H1 (cell line): ENCODE data around the gene ANXA3. TPM values are rescaled to one million over a fixed set of nuclear protein-coding genes. Genes with fewer than 3 reads are reported as not detected.

Experiments
- HDAC6 ChIP-seq: IDR thresholded peaks from one replicate; pipeline ENCODE4 v1.7.1; 2012; ENCODE audit warnings: low read depth, mild to moderate bottlenecking, inconsistent platforms, low read length, moderate library complexity
- polyA plus RNA-seq, 7 experiments: library from polyadenylated mRNA; depleted of rRNA in 3 of 7; stranded (reverse) in 5 of 7; unstranded in 2 of 7; fragments of >200 nt in 5 of 7; fragments of 200-250 nt in 2 of 7; gene quantifications; 1 replicate in 5 of 7; 2 replicates in 1 of 7; 4 replicates in 1 of 7; pipeline versions ENCODE4 v1.2.1 to v1.2.3, GENCODE V29; 2011 to 2013; ENCODE audit warnings: missing spikeins in 2 of 7, mixed read lengths in 2 of 7
- total RNA-seq: library from RNA; stranded (reverse); fragmentation: NEBNext Ultra II Directional; extraction: Animal tissue kit (Norgen Biotek cat#: 25700); gene quantifications from 2 replicates; pipeline ENCODE4 v1.2.1, GENCODE V29; 2021

Gene ANXA3
- total and polyA plus RNA-seq, 2 of the 8 experiments (the other 6 are each of a cell fraction or from before 2014, with no cell fraction given) = 10.3 to 27.3 TPM

DNA sequence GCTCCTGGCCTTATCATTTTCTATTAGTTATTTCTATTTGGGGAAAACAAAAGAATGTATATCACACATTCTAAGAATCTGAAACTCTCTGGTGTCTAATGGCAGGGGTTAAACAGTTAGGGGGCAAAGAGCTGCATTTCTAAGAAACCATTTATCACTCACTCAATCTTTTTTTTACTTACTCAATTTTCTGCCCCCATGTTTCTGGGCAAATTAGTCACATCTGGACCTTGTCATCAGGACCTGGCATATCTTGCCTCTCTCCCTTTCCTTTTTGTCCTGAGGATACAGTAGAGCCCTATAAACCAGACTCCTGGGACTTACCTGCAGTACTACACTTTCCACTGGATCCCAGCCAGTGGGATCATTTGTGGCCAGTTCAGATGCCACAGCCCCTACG is 89.1 kb downstream of the ANXA3 start (continued):
- TF ChIP-seq HDAC6 = no peak
